ENCODE results near the gene UQCR11.

Gene UQCR11

GRCh38 chr19:1634938-1635243, 29.6 kb upstream of the UQCR11 start:
- TF ChIP-seq CTCF (IDR thresholded peaks at IDR 0.05; ENCODE audit: insufficient read depth, low read length, missing control alignments), result no peak
- no peak overlapping the region for H3K4me3 ChIP-seq (ENCODE audit: low read depth, low read length)
- ChIA-PET CTCF (interaction anchor here (0.7 to 1.0 kb wide), 2 partner anchors 9 to 10 kb away, joined by 3 read pairs; no protein-coding TSS in a partner anchor), POLR2A (no interaction called here)
- no peak for DNase-seq (ENCODE audit: low read depth, low spot score)

GRCh38 chr19:1634242-1634937, 29.1 kb upstream of the UQCR11 start:
- TF ChIP-seq CTCF (IDR thresholded peaks at IDR 0.05; ENCODE audit: insufficient read depth, low read length, missing control alignments), result no peak
- CTCF ChIA-PET, result interaction anchor here (0.7 to 1.0 kb wide), 2 partner anchors 9 to 10 kb away, joined by 3 read pairs; no protein-coding TSS in a partner anchor
- no peak for DNase-seq (ENCODE audit: low read depth, low spot score)
- no peak overlapping the region for H3K4me3 ChIP-seq (ENCODE audit: low read depth, low read length)
- POLR2A ChIA-PET, result no interaction called here

GRCh38 chr19:1633269-1633826, 28.1 kb upstream of the UQCR11 start:
- no peak for TF ChIP-seq CTCF (IDR thresholded peaks at IDR 0.05; ENCODE audit: insufficient read depth, low read length, missing control alignments)
- DNase-seq (ENCODE audit: low read depth, low spot score), result no peak
- ChIA-PET POLR2A (no interaction called here), CTCF (no interaction called here)
- no peak overlapping the region for H3K4me3 ChIP-seq (ENCODE audit: low read depth, low read length)

- ChIA-PET POLR2A (no interaction called here), CTCF (no interaction called here)
- H3K4me3 ChIP-seq (ENCODE audit: low read depth, low read length), result no peak overlapping the region
- TF ChIP-seq CTCF (IDR thresholded peaks at IDR 0.05; ENCODE audit: insufficient read depth, low read length, missing control alignments), result no peak
- no peak for DNase-seq (ENCODE audit: low read depth, low spot score)
Observed at GRCh38 chr19:1632462-1633268, 27.4 kb upstream of the UQCR11 start.

- no peak overlapping the region for H3K4me3 ChIP-seq (ENCODE audit: low read depth, low read length)
- POLR2A ChIA-PET, result no interaction called here
- CTCF ChIA-PET, result no interaction called here
- DNase-seq (ENCODE audit: low read depth, low spot score), result no peak
- no peak for TF ChIP-seq CTCF (IDR thresholded peaks at IDR 0.05; ENCODE audit: insufficient read depth, low read length, missing control alignments)
Observed at GRCh38 chr19:1631557-1632100, 26.4 kb upstream of the UQCR11 start.

- no peak for TF ChIP-seq CTCF (IDR thresholded peaks at IDR 0.05; ENCODE audit: insufficient read depth, low read length, missing control alignments)
- no peak for DNase-seq (ENCODE audit: low read depth, low spot score)
- H3K4me3 ChIP-seq (ENCODE audit: low read depth, low read length), result no peak overlapping the region
Observed at GRCh38 chr19:1630811-1631210, 25.5 kb upstream of the UQCR11 start.

More at GRCh38 chr19:1630811-1631210, 25.5 kb upstream of the UQCR11 start:
- ChIA-PET CTCF (no interaction called here), POLR2A (no interaction called here)
